Left renal pelvis (tissue), 4 donors: ENCODE results near the gene STK32C. TPM values are rescaled to one million over a fixed set of nuclear protein-coding genes. Genes with fewer than 3 reads are reported as not detected.
"Not testable (repeated sequence)": the region's sequence is repeated elsewhere in the genome, so short reads cannot be mapped to it uniquely, and the experiment has no call there.

Experiments used
- DNase-seq, 4 donors: peaks; one replicate each; pipeline ENCODE4 v3.0.0-alpha.2; 2013; ENCODE audit warnings: low read depth in 4 of 4, low spot score in 3 of 4
- polyA plus RNA-seq, 4 donors: library from polyadenylated mRNA; unstranded; fragments of 120-200 nt; gene quantifications; one replicate each; pipeline ENCODE4 v1.2.1, GENCODE V29; 2013; ENCODE audit not compliant: insufficient read length in 4 of 4

Gene STK32C
- polyA plus RNA-seq, 4 donors = 6.5 to 15.1 (median 11.5) TPM

DNA sequence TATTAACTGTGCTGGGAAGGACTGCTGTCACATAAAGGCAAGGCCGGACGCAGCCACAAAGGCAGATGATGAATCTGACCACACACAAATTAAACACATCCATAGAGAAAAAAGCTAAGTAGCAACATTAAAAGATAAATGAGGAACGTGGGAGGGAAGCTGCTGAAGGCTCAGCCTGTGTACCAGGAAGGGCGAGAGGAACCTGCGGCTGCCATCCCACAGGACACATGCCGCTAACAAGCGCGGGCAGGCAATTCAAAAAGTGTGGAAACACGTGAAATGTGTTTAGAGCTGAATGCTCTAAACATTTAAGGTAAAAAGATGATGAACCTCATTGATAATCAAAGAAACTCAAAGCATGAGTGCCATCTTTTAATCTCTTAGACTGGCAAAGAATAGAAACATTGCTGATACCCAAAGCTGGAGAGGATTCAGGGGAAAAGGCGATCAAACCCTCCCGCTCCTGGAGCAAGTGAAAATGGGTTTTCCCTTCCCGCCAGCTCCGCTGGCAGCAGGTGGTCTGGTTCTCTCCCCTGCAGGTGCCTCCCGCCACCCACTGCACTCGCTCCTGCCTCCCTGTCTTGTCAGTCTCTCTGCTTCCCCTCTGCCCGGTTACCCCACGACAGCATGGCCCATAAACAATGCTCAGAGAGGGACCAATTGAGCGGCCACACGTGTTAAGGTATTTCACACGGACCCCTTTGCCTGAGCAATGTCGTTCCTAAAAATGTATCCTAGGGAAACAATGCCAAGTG is 4.2 kb downstream of the STK32C start:
- DNase-seq = no peak

DNA sequence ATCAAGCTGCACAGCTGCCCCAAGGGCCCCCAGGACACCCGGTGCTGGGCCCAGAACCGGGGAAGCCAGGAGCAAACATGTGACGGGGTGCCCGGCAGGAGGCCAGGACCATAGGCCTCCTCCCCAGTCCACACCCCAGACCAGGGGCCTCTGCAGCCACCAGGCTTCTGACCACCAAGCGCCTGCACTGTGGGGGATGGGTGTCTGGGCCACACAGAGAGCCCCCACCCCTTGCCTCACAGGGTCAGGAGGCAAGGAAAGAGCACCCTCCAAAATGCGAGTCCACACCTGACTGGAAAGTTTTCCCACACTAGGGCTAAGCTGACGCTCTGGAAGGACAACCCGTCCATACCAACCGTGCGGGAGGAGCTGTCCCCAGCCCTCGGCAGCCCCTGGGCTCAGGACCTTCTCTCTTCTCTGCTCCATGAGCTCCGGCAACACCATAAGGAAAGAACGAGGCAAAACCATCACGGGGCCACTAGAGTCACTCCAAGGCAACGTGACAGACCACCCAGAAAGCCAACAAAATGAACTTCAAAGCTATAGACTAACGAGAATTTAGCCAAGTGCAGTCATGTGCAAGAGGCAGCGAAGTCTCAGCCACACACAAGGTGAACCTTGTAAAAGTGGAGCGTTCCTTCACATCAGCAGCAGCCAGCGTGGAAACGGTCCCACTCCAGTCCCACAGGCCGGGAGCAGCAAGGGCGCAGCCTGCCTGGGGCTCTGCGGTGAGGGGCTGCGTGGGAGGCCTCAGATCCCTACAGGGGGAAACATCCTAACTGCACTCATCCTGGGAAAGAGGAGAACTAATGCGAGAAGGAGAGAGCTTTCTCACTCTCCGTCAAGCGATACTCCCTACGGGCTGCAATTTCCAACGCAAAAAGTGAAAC is 5.1 kb downstream of the STK32C start:
- no peak for DNase-seq

DNA sequence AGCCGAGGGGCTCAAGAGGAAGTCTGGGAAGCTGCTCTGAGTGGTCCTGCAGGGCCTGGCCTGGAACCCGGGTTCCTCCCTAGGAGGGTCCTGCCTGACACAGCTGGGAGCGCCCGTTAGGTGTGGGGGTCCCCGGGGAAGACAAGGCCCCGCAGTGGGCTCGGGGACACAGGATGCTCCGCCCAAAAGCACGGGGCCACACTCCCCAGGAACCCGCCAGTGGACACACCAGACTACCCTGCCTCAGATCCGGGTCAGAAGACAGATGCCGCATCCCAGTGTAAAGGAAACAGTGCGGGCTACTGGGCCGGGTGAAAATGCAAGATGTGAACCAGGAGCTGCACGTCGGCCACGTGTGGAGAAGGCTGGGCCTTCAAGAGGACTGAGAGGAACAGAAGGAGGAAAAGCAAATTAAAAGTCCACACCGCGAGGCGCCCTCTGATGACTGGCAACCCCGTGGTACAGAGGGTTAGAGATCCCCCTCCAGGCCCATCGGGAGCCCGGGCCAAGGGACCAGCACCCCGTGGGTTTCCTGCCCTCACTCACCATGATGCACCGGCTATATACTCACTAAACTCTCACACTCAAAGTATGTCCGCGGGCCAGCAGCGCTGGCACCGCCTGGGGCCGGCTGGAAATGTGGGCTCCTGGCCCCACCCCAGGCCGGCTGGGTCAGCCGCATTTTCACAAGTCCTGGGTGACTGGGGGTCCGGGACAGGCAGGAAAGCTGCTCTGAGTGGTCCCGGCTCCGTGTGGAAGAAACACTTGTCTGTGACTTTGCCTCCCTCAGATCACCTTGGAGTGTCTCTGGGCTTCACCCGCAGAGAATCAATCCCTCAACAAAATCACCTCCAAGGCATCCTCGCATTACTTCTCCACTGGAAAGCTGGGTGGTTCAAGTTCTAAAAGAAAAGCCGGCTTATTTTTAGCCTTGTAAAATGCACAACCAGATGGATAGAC is 6.1 kb downstream of the STK32C start:
- no peak for DNase-seq

DNA sequence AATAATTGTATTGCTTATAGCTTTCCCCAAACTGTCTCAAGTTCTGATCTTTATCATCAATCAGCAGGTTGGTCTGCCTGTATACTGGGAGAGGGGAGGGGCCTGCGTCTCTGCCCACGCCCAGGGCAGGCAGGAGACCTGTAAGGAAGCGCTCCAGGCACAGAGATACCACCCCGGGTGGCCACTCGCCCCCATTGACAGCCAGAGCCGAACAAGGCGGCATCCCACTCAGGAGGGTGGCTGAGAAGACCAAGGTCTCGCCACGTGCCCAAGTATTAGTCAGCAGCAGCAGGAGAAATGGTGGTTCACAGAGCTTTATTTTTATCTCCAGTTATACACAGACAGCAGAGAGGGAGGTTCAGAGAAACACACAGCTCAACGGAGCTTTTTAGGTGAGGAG is 7.2 kb downstream of the STK32C start:
- DNase-seq = no peak

DNA sequence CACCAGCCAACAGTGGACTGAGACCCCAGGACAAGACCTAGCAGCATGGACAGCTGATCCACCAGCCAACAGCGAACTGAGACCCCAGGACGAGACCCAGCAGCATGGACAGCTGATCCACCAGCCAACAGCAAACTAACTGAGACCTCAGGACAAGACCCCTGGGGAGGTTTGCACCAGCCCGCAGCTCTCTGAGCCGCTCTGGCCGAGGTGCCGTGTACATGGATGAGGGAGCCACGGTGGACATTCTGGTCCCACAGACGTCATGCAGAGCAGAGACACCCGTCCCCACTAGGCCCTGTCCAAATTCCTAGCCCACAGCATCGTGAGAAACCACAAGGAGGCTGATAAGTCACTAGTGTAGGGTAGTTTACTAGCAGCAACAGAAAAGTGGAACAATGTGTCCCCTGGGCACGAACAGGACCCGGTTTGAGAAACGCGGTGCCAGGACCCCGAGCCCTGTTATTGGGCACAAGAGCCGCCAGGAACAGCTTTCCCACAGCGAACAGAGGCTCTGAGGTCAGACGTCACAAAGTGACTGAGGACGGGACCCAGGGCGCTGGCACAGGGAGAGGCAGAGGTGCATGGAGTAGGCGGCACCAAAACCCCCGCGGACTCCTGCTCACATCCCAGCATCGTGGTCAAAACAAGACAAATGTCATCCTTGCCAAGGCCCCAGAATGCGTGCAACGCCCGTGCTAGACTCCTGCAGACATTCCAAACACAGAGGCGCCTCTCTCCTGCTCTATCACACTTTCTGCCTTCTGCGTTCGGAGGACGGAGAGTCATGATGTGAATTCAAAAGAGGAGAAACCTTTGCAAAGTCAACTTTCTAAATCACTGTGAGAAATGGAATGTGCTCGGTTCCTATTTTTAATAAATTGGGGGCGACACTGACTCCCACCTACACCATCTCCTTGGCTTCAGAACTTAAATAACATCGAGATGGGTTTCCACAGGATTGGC is 8.1 kb downstream of the STK32C start:
- DNase-seq = no peak

DNA sequence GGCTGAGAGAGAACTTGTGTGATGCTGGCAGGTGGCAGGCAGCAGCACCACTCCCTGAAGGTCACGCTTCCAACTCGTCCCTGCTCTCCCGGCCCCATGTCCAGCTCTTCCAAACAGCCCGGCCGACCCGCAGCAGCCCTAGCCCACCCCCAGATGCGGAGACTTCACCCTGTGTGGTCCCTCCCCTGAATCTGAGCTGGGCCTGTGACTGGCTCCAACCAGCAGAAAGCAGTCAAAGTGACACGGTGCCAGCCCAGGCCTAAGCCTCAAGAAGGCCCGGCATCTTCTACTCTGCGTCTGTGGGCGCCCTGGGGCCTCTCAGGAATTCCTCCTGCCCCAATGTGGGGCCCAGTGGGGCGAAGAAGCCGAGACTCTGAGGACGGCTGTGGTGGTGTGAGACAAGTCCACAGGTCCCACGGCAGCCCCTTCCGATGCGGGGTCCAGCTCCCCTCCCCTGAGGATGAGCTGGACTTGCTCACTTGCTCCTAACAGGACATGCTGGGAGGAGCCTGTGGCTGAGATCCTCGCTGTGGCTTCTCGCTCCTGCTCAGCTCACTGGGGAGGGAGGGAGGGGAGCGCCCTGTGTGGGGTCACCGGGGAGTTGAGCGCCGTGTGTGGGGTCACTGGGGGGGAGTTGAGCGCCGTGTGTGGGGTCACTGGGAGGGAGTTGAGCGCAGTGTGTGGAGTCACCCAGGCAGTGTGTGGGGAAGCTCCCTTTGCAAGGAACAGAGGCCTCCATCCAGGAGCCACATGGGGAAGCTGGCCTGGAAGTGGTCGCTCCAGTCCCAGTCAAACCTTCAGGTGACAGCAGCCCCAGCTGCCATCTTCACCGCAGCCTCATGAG is 9.5 kb downstream of the STK32C start:
- no peak for DNase-seq

DNA sequence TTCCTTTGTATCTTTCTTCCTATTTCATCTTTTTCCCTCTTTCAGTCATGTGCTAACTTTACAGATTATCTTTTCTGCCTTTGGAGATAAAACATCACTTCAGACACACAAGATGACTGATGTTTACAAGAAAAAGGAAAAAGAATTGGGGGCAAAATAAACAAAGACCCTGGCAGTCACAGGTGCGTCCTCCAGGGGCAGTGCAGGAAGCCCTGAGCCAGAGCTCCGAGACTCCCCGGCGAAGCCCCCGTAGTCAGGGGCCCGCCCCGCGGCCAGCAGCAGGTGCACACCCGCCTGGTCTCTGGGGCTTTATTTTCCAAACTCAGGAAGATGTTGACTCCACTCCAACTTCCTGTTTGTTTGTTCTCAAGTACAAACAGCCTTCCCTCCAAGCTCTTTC is 10.2 kb downstream of the STK32C start:
- no peak for DNase-seq

DNA sequence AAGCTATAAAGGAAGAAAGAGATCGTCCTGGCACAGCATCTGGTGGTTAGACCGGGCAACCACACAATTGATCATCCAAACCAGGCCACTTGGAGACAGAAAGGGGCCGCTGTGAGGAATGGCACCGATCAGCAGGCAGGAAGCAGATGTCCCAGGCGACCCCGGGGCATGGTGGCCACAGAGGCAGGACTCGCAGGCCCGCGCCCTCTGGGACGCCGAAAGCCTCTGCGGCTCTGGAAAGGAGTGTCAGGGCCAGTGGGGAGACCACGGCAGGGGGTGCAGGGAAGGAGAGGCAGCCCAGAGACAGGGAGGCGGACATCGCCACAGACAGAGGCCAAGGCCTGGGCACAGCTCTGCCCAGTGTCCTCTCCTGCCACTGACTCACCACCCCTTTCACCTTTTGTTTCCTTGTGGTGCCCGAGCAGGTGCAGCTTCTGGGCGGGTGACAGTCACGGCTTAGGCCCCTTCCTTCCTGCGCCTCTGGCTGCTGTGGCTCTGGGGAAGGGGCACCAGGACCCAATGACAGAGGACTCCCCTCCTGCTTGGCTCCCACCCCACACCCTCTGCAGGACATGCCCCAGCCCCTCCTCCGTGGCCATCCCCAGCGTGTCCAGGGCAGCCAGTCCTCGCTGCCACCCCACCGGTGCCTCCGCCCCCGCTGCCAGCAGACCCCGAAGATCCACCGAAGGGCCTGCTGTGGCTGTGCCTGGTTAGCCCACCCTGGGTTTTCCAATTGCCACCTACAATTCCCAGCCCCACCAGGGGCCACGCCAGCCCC is 10.9 kb downstream of the STK32C start:
- no peak for DNase-seq

DNA sequence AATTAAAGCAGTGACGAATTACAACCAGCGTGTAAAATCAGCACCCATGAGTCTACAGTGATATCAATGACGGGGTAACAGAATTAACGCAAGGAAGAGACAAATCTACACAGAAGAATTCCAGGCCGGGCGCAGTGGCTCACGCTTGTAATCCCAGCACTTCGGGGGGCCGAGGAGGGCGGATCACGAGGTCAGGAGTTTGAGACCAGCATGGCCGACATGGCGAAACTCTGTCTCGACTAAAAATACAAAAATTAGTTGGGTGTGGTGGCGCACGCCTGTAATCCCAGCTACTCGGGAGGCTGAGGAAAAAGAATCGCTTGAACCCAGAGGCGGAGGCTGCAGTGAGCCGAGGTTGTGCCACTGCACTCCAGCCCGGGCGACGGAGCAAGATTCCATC is 12.3 kb downstream of the STK32C start:
- not testable (repeated sequence) for DNase-seq

DNA sequence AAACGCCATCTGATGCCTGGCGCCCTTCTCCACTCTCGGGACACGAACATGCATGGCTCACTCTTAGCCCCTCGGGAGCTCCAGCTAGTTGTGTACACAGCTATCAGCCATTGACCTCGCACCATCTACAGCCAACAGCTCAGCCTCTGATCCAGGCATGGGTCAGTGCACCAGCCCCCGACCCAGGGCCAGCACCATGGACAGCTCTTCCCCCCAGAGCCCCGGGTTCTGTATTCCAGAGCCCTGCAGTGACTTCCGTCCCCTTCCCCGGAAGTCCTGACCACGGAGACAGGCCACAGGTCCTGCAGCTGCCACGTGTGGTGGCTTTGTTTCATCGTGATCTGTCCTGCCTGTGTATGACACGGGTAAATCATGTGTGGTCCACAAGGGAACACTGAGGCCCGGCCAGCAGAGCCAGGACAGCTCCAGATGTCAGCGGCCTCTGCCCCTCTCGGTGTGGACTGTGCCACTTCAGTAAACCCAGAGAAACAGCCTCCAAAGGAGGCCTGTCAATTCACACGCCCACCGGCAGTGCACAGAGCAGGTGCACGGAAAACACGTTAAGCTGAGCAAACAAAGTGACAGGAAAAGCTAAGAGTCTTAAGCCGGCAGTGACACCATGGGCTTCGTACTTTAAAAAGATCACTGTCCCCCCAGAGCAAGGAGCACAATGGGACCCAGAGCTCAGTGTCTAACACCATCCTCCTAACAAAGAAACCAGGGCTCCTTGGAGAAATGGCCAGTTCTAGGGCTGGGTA is 13.0 kb downstream of the STK32C start:
- no peak for DNase-seq

DNA sequence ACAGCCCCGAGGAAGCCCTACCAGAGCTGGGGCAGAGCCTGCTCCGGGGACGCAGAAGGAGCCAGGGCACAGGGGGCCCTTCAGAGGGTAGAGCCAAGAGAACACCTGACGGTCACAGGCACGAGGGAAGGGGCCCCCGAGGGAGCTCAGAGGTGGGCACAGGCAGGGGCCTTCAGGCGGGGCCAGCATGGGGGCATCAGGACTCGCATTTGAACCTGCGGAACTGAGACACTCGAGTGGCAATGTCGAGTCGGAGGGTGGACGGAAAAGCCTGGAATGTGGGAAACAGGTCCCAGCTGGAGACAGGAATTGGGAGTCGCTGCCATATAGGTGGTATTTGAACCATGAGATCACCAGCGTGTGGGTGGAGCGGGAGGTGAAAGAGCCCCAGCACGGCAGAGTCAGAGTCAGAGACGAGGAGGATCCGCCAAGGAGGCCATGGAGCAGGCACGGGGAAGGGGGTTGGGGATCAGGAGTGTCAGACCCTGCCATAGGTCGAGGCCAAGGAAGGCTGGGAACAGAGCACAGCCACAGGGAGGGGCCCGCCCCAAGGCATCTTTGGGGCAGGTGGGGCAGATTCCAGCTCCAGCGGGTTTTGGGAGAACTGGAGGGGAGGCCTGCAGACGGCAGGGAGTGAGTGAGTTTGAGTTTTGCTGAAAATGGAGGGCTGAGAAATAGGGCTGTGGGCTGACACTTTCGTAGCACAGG is 13.8 kb downstream of the STK32C start:
- no peak for DNase-seq

DNA sequence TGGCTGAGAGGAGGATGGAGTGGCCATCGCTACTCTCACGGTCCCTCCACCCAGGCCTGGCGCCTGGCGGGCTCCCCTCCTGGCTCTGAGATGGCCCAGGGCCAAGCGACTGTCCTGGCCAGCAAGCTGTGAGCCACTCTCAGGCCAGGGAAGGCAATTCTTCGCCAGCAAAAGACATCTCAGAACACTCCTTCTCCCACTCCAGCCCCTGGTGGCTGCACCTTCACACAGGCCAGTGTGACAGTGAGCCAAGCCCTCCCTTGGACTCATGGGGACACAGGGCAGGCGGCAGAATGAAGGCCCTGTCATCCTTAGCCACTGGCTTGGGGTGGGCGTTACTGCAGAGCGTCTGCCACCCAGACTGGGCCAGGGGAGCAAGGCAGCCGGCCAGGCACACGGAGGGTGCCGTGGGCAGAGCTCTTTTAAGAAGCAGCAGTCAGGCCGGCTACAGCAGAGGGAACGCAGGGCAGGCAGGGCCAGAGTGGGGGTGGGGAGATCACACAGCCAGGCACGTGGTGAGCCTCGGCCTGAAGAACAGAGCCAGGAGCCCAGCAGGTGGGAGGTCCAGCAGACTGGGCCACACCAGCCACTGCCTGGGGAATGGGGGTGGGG is 14.4 kb downstream of the STK32C start:
- no peak for DNase-seq

DNA sequence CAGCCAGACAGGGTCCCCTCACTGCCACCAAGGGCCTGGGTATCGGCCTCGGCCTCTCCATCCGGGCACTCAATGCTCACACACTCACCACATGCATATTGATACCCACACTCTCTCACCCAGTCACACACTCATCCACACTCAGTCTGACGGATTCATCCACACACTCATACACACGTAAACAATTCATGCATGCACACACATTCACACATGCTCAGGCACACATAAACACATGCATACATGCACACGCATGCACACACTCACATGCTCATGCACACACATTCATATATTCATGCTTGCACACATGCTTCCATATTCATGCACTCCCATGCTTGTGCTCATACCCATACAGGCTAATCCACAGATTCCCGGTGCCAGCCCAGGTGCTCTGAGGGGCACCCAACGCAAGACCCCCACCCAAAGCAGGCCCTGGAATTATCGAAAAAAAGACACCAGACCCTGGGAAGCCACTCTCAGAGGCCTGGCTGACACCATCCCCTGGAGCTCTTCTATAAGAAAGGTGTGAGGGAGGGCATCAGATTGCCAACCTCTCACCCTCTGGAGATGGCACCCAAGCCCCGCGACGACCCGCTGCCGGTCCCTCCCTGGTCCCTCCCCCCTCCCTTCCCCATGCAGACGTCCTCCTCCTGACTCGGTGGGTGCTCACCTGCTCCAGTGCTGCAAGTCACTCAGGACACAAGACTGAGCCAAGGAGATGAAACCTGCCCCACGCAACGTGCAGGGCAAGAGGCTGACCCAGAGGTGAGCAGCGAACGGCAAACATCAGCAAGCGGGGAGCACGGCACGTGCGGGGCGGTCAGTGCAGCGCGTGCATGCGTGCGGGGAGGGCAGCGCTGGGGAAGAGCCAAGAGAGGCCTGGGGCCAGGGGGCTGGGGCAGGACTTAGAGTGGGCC is 15.2 kb downstream of the STK32C start:
- DNase-seq = no peak

DNA sequence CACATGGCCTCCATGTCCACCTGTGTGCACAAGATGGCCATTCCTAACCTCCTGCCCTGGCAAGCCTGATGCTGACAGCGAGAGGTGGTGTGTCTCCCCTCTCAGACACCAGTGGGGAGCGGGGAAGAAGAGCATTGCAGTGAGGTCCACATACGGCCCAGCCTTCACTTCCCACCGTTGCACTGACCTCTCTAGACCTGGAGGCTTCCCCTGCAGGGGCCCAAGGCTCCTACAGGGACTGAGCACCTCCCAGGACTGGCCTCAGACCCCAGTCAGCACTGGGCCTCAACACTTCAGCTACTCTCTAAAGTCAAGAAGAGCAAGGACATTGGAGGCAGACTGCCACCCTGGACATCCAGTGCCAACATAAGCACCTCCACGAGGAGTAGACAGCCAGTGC is 15.9 kb downstream of the STK32C start:
- no peak for DNase-seq

DNA sequence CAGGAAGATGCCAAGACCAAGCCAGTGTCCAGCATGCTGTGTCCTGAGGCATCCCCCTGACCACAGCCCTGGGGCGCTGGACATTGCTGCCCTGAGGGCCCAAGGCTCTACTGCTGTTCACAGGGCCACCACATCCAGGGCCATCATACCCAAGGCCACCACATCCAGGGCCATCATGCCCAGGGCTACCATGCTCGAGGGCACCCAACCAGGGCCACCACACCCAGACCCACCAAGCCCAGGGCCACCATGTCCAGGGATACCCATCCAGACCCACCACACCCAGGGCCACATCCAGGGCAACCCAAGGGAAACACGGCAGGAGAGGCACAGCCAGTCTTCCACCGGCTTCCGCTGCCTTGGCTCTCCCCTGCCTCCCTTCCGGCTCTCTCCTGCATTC is 17.1 kb downstream of the STK32C start:
- DNase-seq = no peak
